ENCODE data around the gene TINCR. TPM values are rescaled to one million over a fixed set of nuclear protein-coding genes. Genes with fewer than 3 reads are reported as not detected.
A peak's percentile ranks its signal among the peaks of the same experiment; 100 is the strongest.

The TINCR gene
- total RNA-seq, 2 experiments from 2014 or later = 0.83 to 1.0 TPM

DNA sequence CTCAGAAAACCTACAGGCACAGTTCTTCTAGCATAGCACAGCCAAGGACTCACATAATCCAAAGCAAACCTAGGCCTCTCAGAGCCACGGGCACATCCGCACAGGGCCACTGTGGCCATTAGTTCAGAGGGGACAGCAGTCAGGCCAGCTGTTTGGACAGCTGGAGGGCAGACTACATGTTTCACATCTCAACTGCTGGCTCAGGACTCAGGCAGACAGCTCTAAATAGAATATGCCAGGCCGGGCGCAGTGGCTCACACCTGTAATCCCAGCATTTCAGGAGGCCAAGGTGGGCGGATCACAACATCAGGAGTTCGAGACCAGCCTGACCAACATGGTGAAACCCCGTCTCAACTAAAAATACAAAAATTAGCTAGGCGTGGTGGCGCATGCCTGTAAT, 28.0 kb upstream of the TINCR start:
- Mint-ChIP-seq H3K4me3 (no peak overlapping the region), H3K9me3 (no peaks in the 10 kb centered on the region), H3K27ac (no peak overlapping the region), H3K4me1 (ENCODE audit: low read depth) (no peaks in the 10 kb centered on the region), H3K27me3 (ENCODE audit: low read depth) (no peaks in the 10 kb centered on the region), H3K36me3 (ENCODE audit: low read depth) (peaks cover 58% of the 10 kb centered on the region)
- intact Hi-C loops (cut with micrococcal nuclease) = no loop called here
- DNase-seq = no peak
- CTCF ChIA-PET = interaction anchor here (0.6 to 1.4 kb wide), 2 partner anchors 10 to 211 kb away, joined by 3 read pairs; no protein-coding TSS in a partner anchor

DNA sequence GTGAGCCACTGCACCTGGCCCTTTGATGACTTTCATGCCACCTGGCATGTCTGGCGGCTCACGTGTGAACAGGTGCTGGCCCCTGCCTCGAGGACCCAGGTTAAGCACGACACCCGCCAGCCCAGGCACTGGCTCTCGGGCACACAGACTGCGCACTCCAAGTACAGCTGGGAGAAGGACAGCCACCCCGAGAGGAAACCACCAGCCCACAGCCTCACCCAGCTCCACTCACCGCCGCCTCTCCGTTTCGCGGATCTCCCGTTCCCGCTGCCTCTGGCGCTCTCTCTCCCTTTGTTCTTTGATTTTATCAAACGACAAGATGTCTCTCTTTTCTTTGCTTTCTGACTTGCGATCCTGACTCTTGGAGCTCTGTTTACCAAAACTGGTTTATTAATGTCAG, 27.4 kb upstream of the TINCR start:
- Mint-ChIP-seq H3K4me3 (no peak overlapping the region), H3K9me3 (no peaks in the 10 kb centered on the region), H3K4me1 (ENCODE audit: low read depth) (no peaks in the 10 kb centered on the region), H3K27me3 (ENCODE audit: low read depth) (no peaks in the 10 kb centered on the region), H3K27ac (no peak overlapping the region), H3K36me3 (ENCODE audit: low read depth) (peaks cover 57% of the 10 kb centered on the region)
- intact Hi-C loops (cut with micrococcal nuclease) = no loop called here
- CTCF ChIA-PET = interaction anchor here (1.4 kb wide), 1 partner anchor 10 kb away, joined by 3 read pairs; no protein-coding TSS in a partner anchor
- DNase-seq = no peak

DNA sequence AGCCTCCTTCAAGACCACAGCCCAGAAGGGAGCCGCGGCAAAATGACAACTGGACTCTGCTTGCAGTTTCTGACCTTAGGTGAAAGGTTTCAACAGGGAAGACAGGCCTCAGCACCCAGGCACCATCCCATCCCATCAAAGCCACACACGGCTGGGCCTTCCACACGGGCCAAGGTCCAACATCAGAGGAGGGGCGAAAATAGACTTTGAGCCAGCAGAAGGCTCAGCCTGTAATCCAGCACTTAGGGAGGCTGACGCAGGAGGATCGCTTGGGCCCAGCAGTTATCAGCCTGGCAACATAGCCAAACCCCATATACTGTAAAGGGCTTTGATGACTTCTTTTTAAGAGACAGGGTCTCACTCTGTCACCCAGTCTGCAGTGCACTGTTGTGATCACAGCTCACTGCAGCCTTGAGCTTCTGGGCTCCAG, 26.8 kb upstream of the TINCR start:
- intact Hi-C loops (cut with micrococcal nuclease) = no loop called here
- H3K27ac Mint-ChIP-seq = no peak overlapping the region
- no peaks in the 10 kb centered on the region for H3K27me3 Mint-ChIP-seq (ENCODE audit: low read depth)
- no peak overlapping the region for H3K4me3 Mint-ChIP-seq
- no peak for DNase-seq
- H3K4me1 Mint-ChIP-seq (ENCODE audit: low read depth) = no peaks in the 10 kb centered on the region
- H3K36me3 Mint-ChIP-seq (ENCODE audit: low read depth) = peaks cover 51% of the 10 kb centered on the region
- CTCF ChIA-PET = interaction anchor here (0.7 kb wide), 1 partner anchor 10 kb away, joined by 5 read pairs; no protein-coding TSS in a partner anchor
- no peaks in the 10 kb centered on the region for H3K9me3 Mint-ChIP-seq

DNA sequence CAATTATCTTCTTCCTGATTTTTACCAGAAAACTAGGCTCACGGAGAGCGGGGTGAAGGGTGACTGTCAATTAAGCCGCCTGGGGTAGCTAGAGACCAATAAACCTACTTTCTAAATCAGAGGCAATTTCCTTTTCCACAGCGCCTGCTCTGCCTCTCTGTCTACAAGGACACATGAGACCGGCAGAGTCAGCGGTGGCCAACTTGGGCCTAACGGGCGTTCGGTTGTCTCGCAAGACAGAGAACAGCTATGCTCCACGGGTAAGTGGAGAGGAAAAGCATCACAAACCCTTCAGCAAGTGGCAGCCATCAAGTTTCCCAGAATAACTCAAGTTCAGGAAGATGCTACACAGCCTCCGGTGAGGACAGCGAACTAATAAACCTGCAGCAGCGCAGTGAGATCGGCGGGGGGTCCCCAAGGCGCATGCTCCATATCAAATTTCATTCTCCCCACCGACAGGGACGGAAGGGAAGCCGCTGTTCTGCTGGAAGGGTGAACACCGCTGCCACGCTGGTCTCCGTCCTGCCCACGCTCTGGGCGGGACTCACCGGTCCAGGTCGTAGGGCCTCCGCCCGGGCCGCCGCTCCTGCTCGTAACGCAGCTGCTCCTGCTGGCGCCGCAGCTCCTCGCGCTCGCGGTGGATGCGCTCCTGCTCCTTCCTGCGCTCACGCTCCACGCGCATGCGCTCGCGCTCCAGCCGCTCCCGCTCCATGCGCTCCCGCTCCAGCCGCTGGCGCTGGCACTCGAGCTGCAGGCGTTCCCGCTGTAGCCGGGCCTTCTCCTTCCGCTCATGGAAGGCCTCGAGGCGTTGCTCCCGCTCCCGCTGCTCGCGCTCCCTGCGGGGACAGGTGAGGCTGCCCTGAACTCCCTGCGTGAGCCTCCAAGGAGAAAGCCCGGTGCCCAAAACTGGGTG, 25.8 kb upstream of the TINCR start:
- intact Hi-C loops (cut with micrococcal nuclease) = no loop called here
- no peak for DNase-seq
- Mint-ChIP-seq H3K36me3 (ENCODE audit: low read depth) (peaks cover 47% of the 10 kb centered on the region), H3K27ac (no peak overlapping the region), H3K4me3 (no peak overlapping the region), H3K4me1 (ENCODE audit: low read depth) (no peaks in the 10 kb centered on the region), H3K9me3 (no peaks in the 10 kb centered on the region), H3K27me3 (ENCODE audit: low read depth) (no peaks in the 10 kb centered on the region)
- CTCF ChIA-PET = interaction anchor here (0.7 kb wide), 1 partner anchor 9 kb away, joined by 5 read pairs; no protein-coding TSS in a partner anchor

DNA sequence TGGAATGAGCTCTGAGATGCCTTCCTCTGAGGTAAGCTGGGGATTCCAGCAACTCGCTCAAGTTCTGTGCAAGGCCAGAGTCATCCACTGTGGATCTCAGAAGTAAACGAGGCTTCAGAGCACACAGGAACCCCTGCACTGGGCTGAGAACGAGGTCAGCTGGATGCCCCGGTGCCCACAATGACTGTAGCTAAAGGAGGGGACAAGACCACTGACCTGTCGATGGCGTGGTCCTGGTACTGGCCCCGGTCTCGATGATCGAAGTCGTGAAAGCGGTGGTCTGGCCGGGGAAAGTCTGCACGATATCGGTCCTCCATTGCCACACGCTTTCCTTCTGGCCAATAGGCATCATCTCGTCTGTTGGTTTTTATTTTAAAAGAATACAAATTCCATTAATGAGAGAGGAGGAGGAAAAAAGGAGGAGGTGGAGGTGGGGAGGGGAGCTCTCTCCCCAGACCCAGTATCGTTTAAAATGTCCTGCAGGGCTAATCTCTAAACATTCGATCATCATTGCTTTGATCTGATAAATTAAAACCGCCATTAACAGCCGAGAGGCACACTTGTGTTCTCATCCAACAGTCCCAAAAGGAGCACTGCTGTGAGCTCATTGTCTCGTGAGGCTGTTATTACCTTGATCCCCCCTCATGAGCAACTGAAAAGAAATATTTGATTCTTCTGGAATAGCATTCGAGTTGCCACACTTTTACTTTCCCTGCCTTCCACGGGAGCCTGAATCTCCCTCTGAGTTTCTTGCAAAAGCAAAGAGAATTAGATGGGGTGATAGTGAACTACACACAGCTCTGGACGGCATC, 25.0 kb upstream of the TINCR start:
- Mint-ChIP-seq H3K4me3 (no peak overlapping the region), H3K27me3 (ENCODE audit: low read depth) (no peaks in the 10 kb centered on the region), H3K9me3 (no peaks in the 10 kb centered on the region), H3K36me3 (ENCODE audit: low read depth) (peaks cover 50% of the 10 kb centered on the region), H3K27ac (no peak overlapping the region), H3K4me1 (ENCODE audit: low read depth) (peaks cover 2% of the 10 kb centered on the region)
- DNase-seq = no peak
- CTCF ChIA-PET = no interaction called here
- intact Hi-C loops (cut with micrococcal nuclease) = no loop called here

DNA sequence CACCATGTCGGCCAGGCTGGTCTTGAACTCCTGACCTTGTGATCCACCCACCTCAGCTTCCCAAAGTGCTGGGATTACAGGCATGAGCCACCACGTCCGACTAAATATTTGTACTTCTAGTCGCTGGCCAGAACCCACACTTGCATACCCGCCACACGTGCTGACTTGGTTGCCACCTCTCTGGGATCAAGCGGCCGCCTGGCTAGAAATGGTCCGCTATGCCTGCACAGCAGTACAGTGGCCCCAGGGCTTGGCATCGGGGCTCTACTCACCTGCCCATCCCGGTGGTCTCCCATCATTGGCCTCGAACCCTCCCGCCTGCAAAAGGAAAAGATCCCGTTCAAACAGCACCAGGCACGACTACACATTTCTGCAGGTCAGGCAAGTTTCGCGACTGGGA, 23.7 kb upstream of the TINCR start:
- intact Hi-C loops (cut with micrococcal nuclease) = no loop called here
- H3K4me3 Mint-ChIP-seq = no peak overlapping the region
- CTCF ChIA-PET = no interaction called here

DNA sequence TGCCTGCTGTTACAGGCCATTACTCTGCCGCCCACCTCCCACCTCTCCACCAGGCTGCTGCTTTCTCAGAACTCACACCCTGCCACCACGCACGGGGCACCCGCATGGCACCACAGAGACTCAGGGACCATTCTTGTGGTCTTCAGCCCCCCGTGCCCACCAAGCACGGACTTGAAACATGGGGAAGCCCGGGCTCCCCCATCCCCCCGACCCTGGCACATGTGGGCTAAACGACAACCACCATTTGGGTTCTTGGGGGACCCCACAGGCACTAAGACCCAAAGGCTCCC, 23.1 kb upstream of the TINCR start:
- Mint-ChIP-seq H3K9me3 (no peaks in the 10 kb centered on the region), H3K27me3 (ENCODE audit: low read depth) (no peaks in the 10 kb centered on the region), H3K36me3 (ENCODE audit: low read depth) (peaks cover 48% of the 10 kb centered on the region), H3K27ac (no peak overlapping the region), H3K4me3 (no peak overlapping the region), H3K4me1 (ENCODE audit: low read depth) (peaks cover 15% of the 10 kb centered on the region)
- intact Hi-C loops (cut with micrococcal nuclease) = no loop called here
- CTCF ChIA-PET = no interaction called here
- no peak for DNase-seq

More for the DNA sequence above, 23.7 kb upstream of the TINCR start:
- Mint-ChIP-seq H3K4me1 (ENCODE audit: low read depth) (peaks cover 9% of the 10 kb centered on the region), H3K27me3 (ENCODE audit: low read depth) (no peaks in the 10 kb centered on the region), H3K27ac (no peak overlapping the region), H3K9me3 (no peaks in the 10 kb centered on the region), H3K36me3 (ENCODE audit: low read depth) (peaks cover 49% of the 10 kb centered on the region)
- DNase-seq = no peak

DNA sequence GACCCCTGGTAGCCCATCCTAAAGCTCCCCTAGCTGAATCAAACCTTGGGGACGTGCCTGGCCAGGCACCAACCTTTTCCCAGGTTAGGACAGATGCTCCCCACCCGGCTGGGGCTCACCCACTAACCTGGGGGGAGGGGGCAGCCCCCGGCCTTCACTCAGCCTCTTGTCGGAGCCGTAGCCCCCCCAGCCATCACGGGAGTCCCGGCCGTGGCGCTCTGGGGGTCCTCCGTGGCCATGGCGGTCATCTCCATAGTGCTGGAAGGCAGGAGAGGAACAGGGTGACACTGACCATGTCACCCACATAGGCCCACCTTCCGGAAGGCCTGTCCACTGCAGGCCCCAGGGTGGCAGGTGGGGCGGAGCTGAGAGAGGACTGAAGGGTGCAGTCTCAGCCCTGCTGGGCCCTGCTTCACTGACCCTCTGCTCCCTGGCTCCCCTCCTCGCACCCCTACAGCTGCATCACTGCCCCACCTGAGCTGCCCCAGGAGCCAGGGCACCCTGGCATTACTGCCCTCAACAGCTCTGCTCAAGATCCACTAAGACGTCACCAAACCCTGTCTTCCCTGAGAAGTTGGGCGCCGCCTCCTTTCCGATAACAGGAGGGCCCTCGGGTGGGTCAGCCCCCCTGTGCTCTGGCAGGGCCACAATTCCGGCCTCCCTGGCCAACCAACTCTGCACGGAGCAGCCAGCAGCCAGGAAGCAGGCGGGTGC, 22.6 kb upstream of the TINCR start:
- Mint-ChIP-seq H3K9me3 (no peaks in the 10 kb centered on the region), H3K4me1 (ENCODE audit: low read depth) (peaks cover 19% of the 10 kb centered on the region), H3K4me3 (no peak overlapping the region), H3K27me3 (ENCODE audit: low read depth) (no peaks in the 10 kb centered on the region), H3K27ac (no peak overlapping the region), H3K36me3 (ENCODE audit: low read depth) (peaks cover 45% of the 10 kb centered on the region)
- no peak for DNase-seq
- CTCF ChIA-PET = no interaction called here
- intact Hi-C loops (cut with micrococcal nuclease) = no loop called here

DNA sequence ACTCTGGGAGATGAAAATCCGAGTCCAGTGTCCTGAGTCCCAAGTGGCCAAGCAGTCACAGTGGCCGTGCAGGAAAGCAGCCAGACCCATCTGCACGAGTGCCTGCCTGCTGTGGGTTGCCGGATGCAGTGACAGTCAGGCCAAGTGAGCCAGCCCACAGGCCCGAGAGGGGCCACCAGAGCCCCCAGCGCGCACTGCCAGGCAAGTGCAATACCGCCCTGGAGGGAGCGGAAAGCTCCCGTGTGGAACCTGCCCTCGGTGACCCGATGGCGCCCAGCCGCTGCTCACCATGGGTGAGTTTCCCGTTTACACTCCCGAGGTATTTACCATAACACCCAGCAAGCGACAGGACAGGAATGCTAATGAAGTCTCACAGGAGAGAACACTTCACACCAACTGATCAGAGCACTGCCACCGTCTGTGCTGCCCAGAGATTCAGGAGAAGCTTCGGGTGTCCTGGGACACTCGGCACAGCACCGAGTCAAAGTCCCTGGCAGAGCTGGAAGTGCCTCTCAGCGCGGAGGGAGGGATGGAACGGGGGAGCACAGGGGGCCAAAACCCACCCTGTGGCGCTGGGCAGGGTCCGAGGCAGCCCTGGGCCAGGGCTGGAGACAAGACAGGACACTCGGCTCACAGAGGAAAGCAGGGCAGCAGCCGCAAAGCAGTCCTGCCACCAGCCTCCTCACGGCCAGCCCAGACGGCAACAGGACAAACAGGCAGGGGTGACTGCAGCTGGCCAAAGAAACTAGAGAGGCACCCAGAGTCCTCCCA, 21.3 kb upstream of the TINCR start:
- no peak for DNase-seq
- Mint-ChIP-seq H3K9me3 (no peaks in the 10 kb centered on the region), H3K27me3 (ENCODE audit: low read depth) (no peaks in the 10 kb centered on the region), H3K4me1 (ENCODE audit: low read depth) (peaks cover 19% of the 10 kb centered on the region), H3K27ac (peak overlapping the region; percentile 46), H3K4me3 (no peak overlapping the region), H3K36me3 (ENCODE audit: low read depth) (peaks cover 37% of the 10 kb centered on the region)
- intact Hi-C loops (cut with micrococcal nuclease) = loop anchor here (10.0 kb wide), 1 partner anchor 206 kb away; the partner anchor contains the start of gene DUS3L
- CTCF ChIA-PET = no interaction called here

DNA sequence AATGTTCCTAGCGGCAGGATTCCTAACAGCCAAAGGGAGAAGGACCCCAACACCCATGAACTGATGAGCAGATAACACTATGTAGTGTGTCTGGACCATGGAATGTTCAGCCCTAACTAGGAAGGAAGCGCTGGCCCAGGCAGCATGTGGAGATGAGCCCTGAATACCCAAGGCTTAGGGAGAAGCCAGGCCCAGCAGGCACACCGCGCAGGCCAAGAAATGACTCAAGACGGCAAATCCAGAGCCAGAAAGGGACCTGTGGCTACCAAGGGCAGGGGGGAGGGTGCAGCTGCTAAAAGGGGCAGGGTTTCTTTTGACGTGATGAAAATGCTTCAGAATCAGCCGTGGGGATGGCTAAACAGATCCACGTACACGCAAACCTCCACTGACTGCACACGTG, 20.7 kb upstream of the TINCR start:
- intact Hi-C loops (cut with micrococcal nuclease) = loop anchor here (10.0 kb wide), 1 partner anchor 206 kb away; the partner anchor contains the start of gene DUS3L
- no peaks in the 10 kb centered on the region for H3K9me3 Mint-ChIP-seq
- DNase-seq = no peak
- CTCF ChIA-PET = no interaction called here
- no peak overlapping the region for H3K4me3 Mint-ChIP-seq
- peaks cover 19% of the 10 kb centered on the region for H3K4me1 Mint-ChIP-seq (ENCODE audit: low read depth)
- H3K27me3 Mint-ChIP-seq (ENCODE audit: low read depth) = no peaks in the 10 kb centered on the region
- H3K36me3 Mint-ChIP-seq (ENCODE audit: low read depth) = peaks cover 35% of the 10 kb centered on the region
- H3K27ac Mint-ChIP-seq = no peak overlapping the region

DNA sequence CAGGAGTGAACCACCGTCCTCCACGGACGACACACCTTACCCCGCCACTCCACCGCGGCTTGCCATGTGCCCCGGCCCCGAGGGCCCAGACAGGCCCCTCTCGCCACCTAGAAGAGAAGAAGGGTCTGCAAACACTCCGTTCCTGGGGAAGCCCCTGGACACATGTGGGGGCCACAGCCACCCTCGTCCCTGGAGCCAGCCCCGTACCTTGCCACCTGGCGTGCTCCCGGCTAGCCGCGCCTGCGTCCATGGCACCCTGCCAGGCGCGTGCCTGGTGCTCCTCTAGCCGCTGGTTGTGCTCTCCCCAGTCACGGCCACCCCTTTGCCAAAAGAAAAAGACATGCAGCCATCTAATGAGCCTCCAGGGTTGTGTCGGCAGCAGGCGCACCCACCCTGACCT, 19.9 kb upstream of the TINCR start:
- Mint-ChIP-seq H3K9me3 (no peaks in the 10 kb centered on the region), H3K36me3 (ENCODE audit: low read depth) (peaks cover 27% of the 10 kb centered on the region), H3K27me3 (ENCODE audit: low read depth) (no peaks in the 10 kb centered on the region), H3K4me3 (no peak overlapping the region), H3K27ac (no peak overlapping the region), H3K4me1 (ENCODE audit: low read depth) (peaks cover 19% of the 10 kb centered on the region)
- CTCF ChIA-PET = no interaction called here
- intact Hi-C loops (cut with micrococcal nuclease) = loop anchor here (10.0 kb wide), 1 partner anchor 207 kb away; the partner anchor contains the start of gene DUS3L
- DNase-seq = no peak

Measured in activated naive CD4-positive, alpha-beta T cell treated with anti-CD3 and anti-CD28 coated beads for 36 hours (primary cell).